ENCODE data around the gene OR2Z1. TPM values are rescaled to one million over a fixed set of nuclear protein-coding genes. Genes with fewer than 3 reads are reported as not detected.

OR2Z1 gene
- total RNA-seq, 1 experiment from 2014 or later = not detected

GRCh38 chr19:8682472-8682871 lies 39.0 kb upstream of the OR2Z1 start:
- H3K4me2 ChIP-seq (ENCODE audit: low read length) = no peak overlapping the region
- H3K4me3 ChIP-seq (replicated peaks in 1 of 2; ENCODE audit: low read depth in 1 of 2, low read length in 2 of 2) = no peak overlapping the region
- no peak overlapping the region for H2AFZ ChIP-seq (ENCODE audit: low read depth, low read length, poor library complexity, severe bottlenecking)
- H3K9me2 ChIP-seq (ENCODE audit: insufficient read depth) = no peaks in the 10 kb centered on the region
- no peaks in the 10 kb centered on the region for H3K79me2 ChIP-seq (ENCODE audit: insufficient read depth, low read length)
- H4K20me1 ChIP-seq (ENCODE audit: insufficient read depth) = no peaks in the 10 kb centered on the region
- no peaks in the 10 kb centered on the region for H3K36me3 ChIP-seq (ENCODE audit: control insufficient read depth in 1 of 2, insufficient read depth in 2 of 2, low read length in 2 of 2)
- POLR2A ChIA-PET = no interaction called here
- CTCF ChIA-PET = no interaction called here
- DNase-seq (ENCODE audit: low read depth, low spot score) = no peak
- RAD21 ChIA-PET (ENCODE audit: low non-redundant PET in 1 of 2, low total read pairs in 2 of 2, uncharacterized antibody in 2 of 2, unreplicated experiment in 2 of 2) = no interaction called here
- H3K4me1 ChIP-seq (ENCODE audit: control insufficient read depth in 1 of 2, insufficient read depth in 2 of 2, low read length in 2 of 2) = 0 out of 4 replicates have a peak, but pooled peaks cover 0 to 7% of the 10 kb centered on the region in 2 experiments
- no TSS peak for BruUV-seq (replicated peaks)
- no peak overlapping the region for H3K27ac ChIP-seq (ENCODE audit: low read depth, low read length)
- no peaks in the 10 kb centered on the region for H3K9me3 ChIP-seq (ENCODE audit: control insufficient read depth in 1 of 2, insufficient read depth in 1 of 2, low read depth in 1 of 2, low read length in 2 of 2)
- no peak overlapping the region for H3K9ac ChIP-seq (ENCODE audit: low read length)
- intact Hi-C loops (cut with micrococcal nuclease) = no loop called here
- TF ChIP-seq REST (IDR thresholded peaks at IDR 0.05; ENCODE audit: low read depth) (no peak), CTCF (IDR thresholded peaks at IDR 0.05 in 2 of 3, conservative IDR thresholded peaks at IDR 0.05 in 1 of 3; ENCODE audit: borderline replicate concordance in 1 of 3, insufficient read depth in 1 of 3, low read depth in 2 of 3, low read length in 2 of 3) (no peak), ELF1 (IDR thresholded peaks at IDR 0.05; ENCODE audit: borderline replicate concordance, low read depth) (no peak), SIN3A (IDR thresholded peaks at IDR 0.05; ENCODE audit: low read depth) (no peak), SP1 (IDR thresholded peaks at IDR 0.05; ENCODE audit: low read depth) (no peak)
- ATAC-seq = no peak
- H3K27me3 ChIP-seq (ENCODE audit: insufficient read depth, low read length) = no peaks in the 10 kb centered on the region

Data from HCT116 (cell line).